Gastroesophageal sphincter (tissue), 3 donors: Measurements from ENCODE around the gene SLF1.

Experiments used
- CTCF ChIP-seq, 4 experiments: fragments of 200-600 bp in 2 of 4; fragments of 450-650 bp in 2 of 4; sonication (generic) in 1 of 4; IDR thresholded peaks; one replicate each; pipeline ENCODE4 v1.5.1; 2017 to 2019; ENCODE audit warnings: antibody characterized with exemption in 4 of 4, mild to moderate bottlenecking in 2 of 4, moderate library complexity in 2 of 4
- POLR2A ChIP-seq, 2 donors: fragments of 450-650 bp; IDR thresholded peaks; one replicate each; pipeline ENCODE4 v1.6.1; 2017; ENCODE audit warnings: antibody characterized with exemption in 2 of 2, mild to moderate bottlenecking in 2 of 2, moderate library complexity in 1 of 2
- POLR2AphosphoS5 ChIP-seq: sonication (generic); formaldehyde crosslinking; IDR thresholded peaks from one replicate; pipeline ENCODE4 v1.6.1; 2017; ENCODE audit warnings: antibody characterized with exemption

GRCh38 chr5:94690778-94691177 is 72.3 kb downstream of the SLF1 start:
- no peak for TF ChIP-seq POLR2A (IDR thresholded peaks at IDR 0.05)
- TF ChIP-seq CTCF (IDR thresholded peaks at IDR 0.05): no peak
- no peak for TF ChIP-seq POLR2AphosphoS5
